Upper lobe of left lung (tissue), 6 donors: ENCODE results near the gene B3GNT2. TPM values are rescaled to one million over a fixed set of nuclear protein-coding genes. Genes with fewer than 3 reads are reported as not detected.

Source experiments
- ATAC-seq, 2 donors: fragments of 200-7000 bp; cut with Tn5 transposase; one replicate each; pipeline ENCODE4 v1.9.1; 2022; ENCODE audit warnings: mild to moderate bottlenecking in 2 of 2, moderate library complexity in 2 of 2; ENCODE audit not compliant: low FRiP score in 2 of 2
- DNase-seq, 2 donors: peaks; one replicate each; pipeline ENCODE4 v3.0.0-alpha.2; 2019 to 2020
- H3K27ac ChIP-seq, 4 donors: fragments of 200-600 bp; sonication (generic); one replicate each; pipeline ENCODE4 v1.5.1; 2016 to 2019
- H3K27me3 ChIP-seq, 4 donors: fragments of 200-600 bp; sonication (generic); one replicate each; pipeline ENCODE4 v1.5.1; 2017 to 2019
- H3K36me3 ChIP-seq, 4 donors: fragments of 200-600 bp; sonication (generic); one replicate each; pipeline ENCODE4 v1.5.1; 2016 to 2019
- H3K4me1 ChIP-seq, 4 donors: fragments of 200-600 bp; sonication (generic); one replicate each; pipeline ENCODE4 v1.5.1; 2018 to 2019
- H3K4me3 ChIP-seq, 4 donors: fragments of 200-600 bp; sonication (generic); one replicate each; pipeline ENCODE4 v1.5.1; 2017 to 2019; ENCODE audit warnings: mild to moderate bottlenecking in 2 of 4, moderate library complexity in 1 of 4
- H3K9me3 ChIP-seq, 4 donors: fragments of 200-600 bp; sonication (generic); one replicate each; pipeline ENCODE4 v1.5.1; 2018 to 2019
- CTCF ChIP-seq, 6 experiments: fragments of 450-650 bp in 4 of 6; fragments of 200-600 bp in 2 of 6; sonication (generic) in 2 of 6; IDR thresholded peaks; one replicate each; pipeline ENCODE4 v1.5.1; 2016 to 2019; ENCODE audit warnings: antibody characterized with exemption in 6 of 6
- EP300 ChIP-seq, 4 donors: sonication (generic); formaldehyde crosslinking; IDR thresholded peaks; one replicate each; pipeline ENCODE4 v1.5.1; 2017; ENCODE audit warnings: antibody characterized with exemption in 4 of 4, control low read depth in 2 of 4
- POLR2A ChIP-seq, 4 donors: fragments of 450-650 bp; IDR thresholded peaks; one replicate each; pipeline ENCODE4 v1.5.1; 2016 to 2017; ENCODE audit warnings: antibody characterized with exemption in 4 of 4, mild to moderate bottlenecking in 2 of 4
- POLR2AphosphoS5 ChIP-seq, 2 donors: sonication (generic); formaldehyde crosslinking; IDR thresholded peaks; one replicate each; pipeline ENCODE4 v1.5.1; 2017; ENCODE audit warnings: antibody characterized with exemption in 2 of 2
- WGBS, 2 donors: methylation state at CpG; one replicate each; pipeline ENCODE4 v1.1.5; 2017 to 2018; 5-methylcytosine and 5-hydroxymethylcytosine counted together
- total RNA-seq, 6 donors: library from RNA; depleted of rRNA in 4 of 6; stranded (reverse); fragments of >200 nt in 4 of 6; gene quantifications; one replicate each; pipeline versions ENCODE4 v1.1.0 to v1.2.1, GENCODE V29; 2016 to 2021
- donor health status: DM: no; HTN: no; CAD: no; lungs with moderate emphysema.
- donor health status: DM: no; HTN: yes; CAD: no; lungs with severe emphysema.

The B3GNT2 gene
- total RNA-seq, 6 donors from 2014 or later: 23.0 to 57.6 (median 37.4) TPM

GRCh38 chr2:62189196-62189595 is 6.7 kb upstream of the B3GNT2 start:
- Histone ChIP-seq H3K9me3 (no peaks in the 10 kb centered on the region), H3K27me3 (no peaks in the 10 kb centered on the region), H3K27ac (no peak overlapping the region), H3K4me3 (no peak overlapping the region), H3K4me1 (peaks cover 0 to 10% (median 7%) of the 10 kb centered on the region in 4 donors), H3K36me3 (no peaks in the 10 kb centered on the region)
- DNase-seq (no peak), ATAC-seq (no peak)
- TF ChIP-seq POLR2AphosphoS5 (IDR thresholded peaks at IDR 0.05): no peak
- TF ChIP-seq EP300 (IDR thresholded peaks at IDR 0.05): no peak
- no peak for TF ChIP-seq POLR2A (IDR thresholded peaks at IDR 0.05)
- no peak for TF ChIP-seq CTCF (IDR thresholded peaks at IDR 0.05)
- WGBS, 2 donors: 92% methylated on average over 5 of the region's 5 CpGs

DNA sequence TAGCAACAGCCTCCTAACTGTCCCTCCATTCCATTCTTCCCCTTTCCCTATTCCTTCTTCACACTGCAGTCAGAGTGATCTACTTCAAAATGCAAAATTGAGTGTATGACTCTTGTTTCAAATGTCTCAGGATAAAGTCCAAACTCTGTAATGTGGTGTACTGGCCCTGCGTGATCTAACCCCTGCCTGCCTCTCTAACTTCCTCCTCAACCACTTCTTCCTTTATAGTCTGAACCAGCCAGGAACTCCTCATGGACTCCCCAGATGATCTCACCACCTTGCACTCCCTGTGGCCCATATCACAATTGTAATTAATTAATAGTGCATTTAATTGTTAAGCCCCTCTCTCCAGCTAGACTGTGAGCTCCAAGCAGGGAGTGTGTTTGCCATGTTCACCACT is 3.1 kb upstream of the B3GNT2 start:
- no peaks in the 10 kb centered on the region for H3K36me3 ChIP-seq
- H3K9me3 ChIP-seq: no peaks in the 10 kb centered on the region
- DNase-seq: no peak
- H3K4me3 ChIP-seq: no peak overlapping the region
- peaks cover 0 to 15% (median 11%) of the 10 kb centered on the region in 4 donors for H3K4me1 ChIP-seq
- no peak for ATAC-seq
- no peak overlapping the region for H3K27ac ChIP-seq
- no peak for TF ChIP-seq CTCF (IDR thresholded peaks at IDR 0.05)
- TF ChIP-seq POLR2A (IDR thresholded peaks at IDR 0.05): no peak
- no peak for TF ChIP-seq EP300 (IDR thresholded peaks at IDR 0.05)
- TF ChIP-seq POLR2AphosphoS5 (IDR thresholded peaks at IDR 0.05): no peak
- 53 to 56% methylated on average over 1 of the region's 1 CpG for WGBS, 2 donors
- H3K27me3 ChIP-seq: no peaks in the 10 kb centered on the region

DNA sequence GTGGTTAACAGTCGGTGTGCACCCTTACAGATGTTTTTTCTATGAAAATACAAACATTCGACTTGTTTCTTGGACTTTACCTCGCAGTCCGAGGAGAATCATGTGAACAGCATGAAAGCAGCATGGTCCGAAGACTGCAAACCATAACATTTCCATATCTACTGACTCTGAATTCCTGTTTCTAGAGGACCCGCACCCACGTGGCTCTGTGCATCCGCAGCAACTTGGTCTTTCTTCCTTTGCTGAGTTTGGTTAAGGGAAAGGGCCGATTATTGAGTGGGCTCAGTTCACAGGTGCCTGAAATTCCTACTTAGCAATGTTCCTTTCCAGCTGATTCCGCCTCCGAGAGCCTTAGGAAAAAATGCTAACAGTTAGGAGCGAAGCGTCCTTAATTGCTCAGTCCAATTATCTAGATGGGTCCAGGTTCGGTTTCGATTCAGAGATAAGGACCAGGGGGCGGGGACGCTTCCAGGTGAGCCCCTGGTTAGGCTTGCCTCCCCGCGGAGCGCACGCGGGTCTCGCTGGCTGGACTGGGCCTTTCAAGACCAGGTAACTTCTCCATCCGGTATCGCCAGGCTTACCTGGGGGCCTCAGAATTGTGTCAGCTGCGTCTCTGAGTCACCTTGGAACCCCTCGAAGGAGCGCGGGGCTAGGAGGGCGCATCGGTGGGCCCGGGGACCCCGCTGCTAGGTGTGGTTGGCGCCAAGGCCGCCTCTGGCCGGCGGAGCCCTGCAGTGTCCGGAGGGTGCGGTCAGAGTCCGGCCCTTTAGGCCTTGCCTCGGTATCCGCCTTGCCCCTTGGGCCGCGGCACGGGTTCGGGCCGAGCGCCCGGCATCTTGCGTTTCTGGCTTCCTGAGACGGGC is 1.1 kb upstream of the B3GNT2 start:
- Histone ChIP-seq H3K36me3 (no peaks in the 10 kb centered on the region), H3K9me3 (no peaks in the 10 kb centered on the region), H3K4me1 (peaks cover 18 to 34% (median 30%) of the 10 kb centered on the region in 4 donors), H3K27me3 (no peaks in the 10 kb centered on the region), H3K4me3 (peak overlapping the region in 3 of 4 donors; percentile 75 to 98 (median 86)), H3K27ac (peak overlapping the region in 2 of 4 donors; percentile 98 to 100)
- DNase-seq: peak in 1 of 2 donors; percentile 86
- 64 to 77% methylated on average over 25 to 44 of the region's 51 CpGs for WGBS, 2 donors
- TF ChIP-seq CTCF (IDR thresholded peaks at IDR 0.05) (no peak), POLR2AphosphoS5 (IDR thresholded peaks at IDR 0.05) (no peak), EP300 (IDR thresholded peaks at IDR 0.05) (no peak), POLR2A (IDR thresholded peaks at IDR 0.05) (no peak)
- ATAC-seq: peak; percentile 3 to 9

- no peaks in the 10 kb centered on the region for H3K9me3 ChIP-seq
- peak in 2 of 6 experiments; percentile 3 to 9 for TF ChIP-seq CTCF (IDR thresholded peaks at IDR 0.05)
- TF ChIP-seq EP300 (IDR thresholded peaks at IDR 0.05): no peak
- no peaks in the 10 kb centered on the region for H3K27me3 ChIP-seq
- no peaks in the 10 kb centered on the region for H3K36me3 ChIP-seq
- peak overlapping the region; percentile 93 to 100 (median 98) for H3K27ac ChIP-seq
- DNase-seq: peak; percentile 67 to 92
- 0% methylated on average over 3 to 47 of the region's 63 CpGs for WGBS, 2 donors
- ATAC-seq: peak; percentile 71 to 72
- peaks cover 31 to 48% (median 44%) of the 10 kb centered on the region in 4 donors for H3K4me1 ChIP-seq
- peak overlapping the region; percentile 60 to 98 (median 80) for H3K4me3 ChIP-seq
These were observed 475 bp downstream of the B3GNT2 start for GRCh38 chr2:62196278-62196901.
